IMR-90 (cell line): ENCODE data around the gene BTF3L4. TPM values are rescaled to one million over a fixed set of nuclear protein-coding genes. Genes with fewer than 3 reads are reported as not detected.

ENCODE experiments used
- ATAC-seq: fragments of 200-7000 bp; cut with Tn5 transposase; 2 replicates; pipeline ENCODE4 v1.9.1; 2020; ENCODE audit warnings: low read depth, mild to moderate bottlenecking, moderate library complexity
- BruUV-seq: library from RNA; stranded (reverse); fragments of 400-500 nt; replicated peaks from 2 replicates; lab custom pipeline; 2021; lab: Mats Ljungman, UMichigan
- CTCF ChIA-PET: fragments of 300-600 bp; formaldehyde crosslinking; extraction: SDS; loops from one replicate; lab custom pipeline; 2021; ENCODE audit warnings: antibody characterized with exemption; lab: Yijun Ruan, JAX
- POLR2A ChIA-PET: fragments of 300-600 bp; sonication (Branson Sonifier 250); formaldehyde crosslinking; loops from one replicate; lab custom pipeline; 2022; ENCODE audit warnings: antibody characterized with exemption; ENCODE audit not compliant: unreplicated experiment; lab: Charles Lee
- DNase-seq: peaks from one replicate; pipeline ENCODE4 v3.0.0; 2013
- H2AFZ ChIP-seq: replicated peaks from 2 replicates; pipeline ENCODE3; 2013; ENCODE audit warnings: low read length, mild to moderate bottlenecking; ENCODE audit not compliant: poor library complexity
- H2AK5ac ChIP-seq: 2 replicates; pipeline ENCODE4 v1.6.1; 2013; ENCODE audit warnings: low read depth, low read length, inconsistent platforms
- H2AK9ac ChIP-seq: replicated peaks from 2 replicates; pipeline ENCODE3; 2013; ENCODE audit warnings: mild to moderate bottlenecking, low read depth, low read length, moderate library complexity; ENCODE audit not compliant: poor library complexity
- H2BK120ac ChIP-seq: 2 replicates; pipeline ENCODE4 v1.6.1; 2013; ENCODE audit warnings: low read depth, low read length, inconsistent platforms
- H2BK15ac ChIP-seq: 3 replicates; pipeline ENCODE4 v1.6.1; 2013; ENCODE audit warnings: low read depth, low read length, inconsistent platforms
- H2BK20ac ChIP-seq: 2 replicates; pipeline ENCODE4 v1.6.1; 2013; ENCODE audit warnings: low read depth, mild to moderate bottlenecking, inconsistent platforms, low read length, moderate library complexity
- H2BK5ac ChIP-seq: 2 replicates; pipeline ENCODE4 v1.6.1; 2013; ENCODE audit warnings: mild to moderate bottlenecking, low read depth, low read length, inconsistent platforms; ENCODE audit not compliant: poor library complexity, severe bottlenecking
- H3K14ac ChIP-seq: replicated peaks from 2 replicates; pipeline ENCODE4 v1.6.1; 2013; ENCODE audit warnings: low read depth, low read length, inconsistent platforms
- H3K18ac ChIP-seq: 2 replicates; pipeline ENCODE4 v1.6.1; 2013; ENCODE audit warnings: low read depth, low read length, control low read depth
- H3K23ac ChIP-seq: 2 replicates; pipeline ENCODE4 v1.6.1; 2013; ENCODE audit warnings: low read depth, low read length, inconsistent platforms
- H3K27ac ChIP-seq: 2 replicates; pipeline ENCODE4 v1.5.1; 2013; ENCODE audit warnings: mild to moderate bottlenecking, control low read depth, low read length; ENCODE audit not compliant: insufficient read depth
- H3K27me3 ChIP-seq: 2 replicates; pipeline ENCODE4 v1.6.1; 2013; ENCODE audit warnings: low read length; ENCODE audit not compliant: control insufficient read depth, insufficient read depth
- H3K36me3 ChIP-seq: 2 replicates; pipeline ENCODE4 v1.6.1; 2013; ENCODE audit warnings: low read length, mixed read lengths; ENCODE audit not compliant: control insufficient read depth, insufficient read depth
- H3K4ac ChIP-seq: 2 replicates; pipeline ENCODE4 v1.6.1; 2013; ENCODE audit warnings: low read depth, low read length, inconsistent platforms
- H3K4me1 ChIP-seq: 2 replicates; pipeline ENCODE4 v1.6.1; 2013; ENCODE audit warnings: low read length, mixed read lengths; ENCODE audit not compliant: control insufficient read depth, insufficient read depth
- H3K4me2 ChIP-seq: 2 replicates; pipeline ENCODE4 v1.6.1; 2013; ENCODE audit warnings: low read depth, mild to moderate bottlenecking, control low read depth, low read length, moderate library complexity
- H3K4me3 ChIP-seq: 2 replicates; pipeline ENCODE4 v1.5.1; 2013; ENCODE audit warnings: low read depth, mild to moderate bottlenecking, control low read depth, low read length, moderate library complexity; ENCODE audit not compliant: insufficient read depth
- H3K56ac ChIP-seq: 2 replicates; pipeline ENCODE4 v1.6.1; 2013; ENCODE audit warnings: low read length, inconsistent platforms; ENCODE audit not compliant: insufficient read depth; ENCODE audit errors: extremely low read depth
- H3K79me1 ChIP-seq, 2 experiments: 2 replicates each; pipeline ENCODE4 v1.6.1; 2013; ENCODE audit warnings: low read length in 2 of 2, inconsistent platforms in 1 of 2, low read depth in 1 of 2
- H3K9ac ChIP-seq: 2 replicates; pipeline ENCODE4 v1.6.1; 2013; ENCODE audit warnings: low read depth, low read length, control low read depth
- H3K9me1 ChIP-seq: 2 replicates; pipeline ENCODE4 v1.6.1; 2013; ENCODE audit warnings: low read length, inconsistent platforms; ENCODE audit not compliant: insufficient read depth
- H3K9me3 ChIP-seq: 2 replicates; pipeline ENCODE4 v1.6.1; 2013; ENCODE audit warnings: low read length; ENCODE audit not compliant: control insufficient read depth, insufficient read depth
- H4K20me1 ChIP-seq: 2 replicates; pipeline ENCODE4 v1.6.1; 2013; ENCODE audit warnings: low read length, inconsistent platforms; ENCODE audit not compliant: insufficient read depth
- H4K5ac ChIP-seq: 2 replicates; pipeline ENCODE4 v1.6.1; 2013; ENCODE audit warnings: mild to moderate bottlenecking, low read depth, low read length, control low read depth
- H4K8ac ChIP-seq, 2 experiments: 2 replicates each; pipeline ENCODE4 v1.6.1; 2013; ENCODE audit warnings: low read depth in 2 of 2, low read length in 2 of 2, control low read depth in 1 of 2, inconsistent platforms in 1 of 2
- H4K91ac ChIP-seq: 2 replicates; pipeline ENCODE4 v1.6.1; 2013; ENCODE audit warnings: low read depth, low read length, inconsistent platforms; ENCODE audit not compliant: insufficient read depth
- MAFK ChIP-seq: IDR thresholded peaks from 2 replicates; pipeline ENCODE4 v1.6.1; 2012; ENCODE audit warnings: low read depth, low read length, improper control_type of control experiment
- RAD21 ChIP-seq: IDR thresholded peaks from 2 replicates; pipeline ENCODE4 v1.6.1; 2012; ENCODE audit warnings: low read length, improper control_type of control experiment
- dilution Hi-C: fragments of 300-500 bp; cut with HindIII; formaldehyde crosslinking; loops from one replicate; pipeline ENCODE4 v1.14.3; 2018; ENCODE audit warnings: low sequenced_read_pairs; ENCODE audit not compliant: unreplicated experiment
- in situ Hi-C: fragments of 300-500 bp; cut with MboI; formaldehyde crosslinking; loops from 3 replicates; pipeline ENCODE4 v1.14.3; 2019; ENCODE audit warnings: low sequenced_read_pairs, inconsistent platforms, mixed read lengths
- intact Hi-C: fragments of 100-400 bp; cut with micrococcal nuclease; formaldehyde crosslinking; loops from 2 replicates; pipeline ENCODE4 v1.10.0; 2022
- polyA plus RNA-seq, 3 experiments: library from polyadenylated mRNA; depleted of rRNA; stranded (reverse); fragments of >200 nt; gene quantifications; 2 replicates each; pipeline ENCODE4 v1.2.3, GENCODE V29; 2012; ENCODE audit warnings: low replicate concordance in 1 of 3
- total RNA-seq: library from RNA; depleted of rRNA; stranded (reverse); fragments of >200 nt; gene quantifications from 2 replicates; pipeline ENCODE4 v1.2.3, GENCODE V29; 2012
- TF ChIP-seq, protein P1 (sequence below): fragments of 150-350 bp; IDR thresholded peaks from 2 replicates; pipeline ENCODE4 v1.6.1; 2017; ENCODE audit warnings: mild to moderate bottlenecking, antibody characterized with exemption, low read length, low read depth

Gene BTF3L4
- total and polyA plus RNA-seq, 2 of the 4 experiments (the other 2 are of a cell fraction) = 34.5 to 41.2 TPM

DNA sequence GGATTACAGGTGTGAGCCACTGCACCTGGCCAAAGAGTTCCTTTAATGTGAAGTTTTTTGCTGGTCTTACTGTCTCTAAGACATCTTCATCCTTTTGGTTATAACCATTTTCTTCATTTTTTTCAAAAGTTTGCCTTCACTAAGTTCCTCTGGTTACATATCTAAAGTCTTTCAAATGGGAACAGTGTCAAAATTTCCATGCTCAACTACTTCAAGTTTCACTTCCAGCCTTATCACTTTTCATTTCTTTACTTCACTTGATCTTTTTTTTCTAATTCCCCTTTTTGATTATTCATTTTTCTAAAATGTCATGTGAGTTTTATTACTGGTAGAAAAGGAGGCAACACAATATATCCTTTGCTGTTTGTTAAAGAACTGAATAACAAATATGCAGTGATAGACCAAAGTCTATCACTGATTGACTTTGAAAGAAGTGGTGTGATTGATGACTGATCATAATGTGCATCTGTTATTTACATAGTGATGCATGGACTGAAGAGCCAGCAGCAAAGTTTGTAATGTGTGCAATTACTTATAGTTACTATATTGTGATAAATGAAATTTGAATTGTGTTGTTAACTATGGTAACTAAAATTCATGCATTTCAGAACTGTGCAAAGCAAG, 69.8 kb downstream of the BTF3L4 start:
- CTCF ChIA-PET = interaction anchor here (1.0 to 2.5 kb wide), 3 partner anchors 166 to 223 kb away, joined by 3 to 20 read pairs (median 10); no protein-coding TSS in a partner anchor
- intact Hi-C loops = loop anchor here (2.0 to 5.0 kb wide), 2 partner anchors 223 to 561 kb away; no protein-coding TSS in a partner anchor
- H2AFZ ChIP-seq = no peak overlapping the region
- H3K18ac ChIP-seq = no peak overlapping the region
- no peaks in the 10 kb centered on the region for H4K20me1 ChIP-seq
- H2BK15ac ChIP-seq = no peak overlapping the region
- H2AK9ac ChIP-seq = no peak overlapping the region
- no peaks in the 10 kb centered on the region for H3K9me3 ChIP-seq
- no peak overlapping the region for H4K91ac ChIP-seq
- no peak overlapping the region for H3K14ac ChIP-seq
- DNase-seq = no peak
- H2BK5ac ChIP-seq = no peak overlapping the region
- H3K27me3 ChIP-seq = no peaks in the 10 kb centered on the region; the same call in 1 of the 2 replicates
- H3K9me1 ChIP-seq = no peaks in the 10 kb centered on the region
- no peak overlapping the region for H3K56ac ChIP-seq
- H3K4me1 ChIP-seq = no peaks in the 10 kb centered on the region
- H3K9ac ChIP-seq = no peak overlapping the region
- no peak overlapping the region for H3K4ac ChIP-seq
- in situ Hi-C loops = loop anchor here (5.0 kb wide), 1 partner anchor 171 kb away; no protein-coding TSS in a partner anchor
- no peaks in the 10 kb centered on the region for H3K79me1 ChIP-seq
- TF ChIP-seq, protein P1, sequence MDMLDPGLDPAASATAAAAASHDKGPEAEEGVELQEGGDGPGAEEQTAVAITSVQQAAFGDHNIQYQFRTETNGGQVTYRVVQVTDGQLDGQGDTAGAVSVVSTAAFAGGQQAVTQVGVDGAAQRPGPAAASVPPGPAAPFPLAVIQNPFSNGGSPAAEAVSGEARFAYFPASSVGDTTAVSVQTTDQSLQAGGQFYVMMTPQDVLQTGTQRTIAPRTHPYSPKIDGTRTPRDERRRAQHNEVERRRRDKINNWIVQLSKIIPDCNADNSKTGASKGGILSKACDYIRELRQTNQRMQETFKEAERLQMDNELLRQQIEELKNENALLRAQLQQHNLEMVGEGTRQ = no peak
- TF ChIP-seq RAD21 = no peak
- no peak for TF ChIP-seq MAFK
- no peak overlapping the region for H3K4me2 ChIP-seq
- H2AK5ac ChIP-seq = no peak overlapping the region
- BruUV-seq = no TSS peak
- dilution Hi-C loops = no loop called here
- H2BK120ac ChIP-seq = no peak overlapping the region
- H4K8ac ChIP-seq = no peak overlapping the region
- no peak overlapping the region for H4K5ac ChIP-seq
- POLR2A ChIA-PET = no interaction called here
- ATAC-seq = no peak
- H3K27ac ChIP-seq = no peak overlapping the region
- H2BK20ac ChIP-seq = no peak overlapping the region
- no peaks in the 10 kb centered on the region for H3K36me3 ChIP-seq
- no peak overlapping the region for H3K23ac ChIP-seq
- no peak overlapping the region for H3K4me3 ChIP-seq
